ENCODE measurements around the gene AGBL4. TPM values are rescaled to one million over a fixed set of nuclear protein-coding genes. Genes with fewer than 3 reads are reported as not detected.

The AGBL4 gene
- total RNA-seq, 2 donors from 2014 or later: not detected

DNA sequence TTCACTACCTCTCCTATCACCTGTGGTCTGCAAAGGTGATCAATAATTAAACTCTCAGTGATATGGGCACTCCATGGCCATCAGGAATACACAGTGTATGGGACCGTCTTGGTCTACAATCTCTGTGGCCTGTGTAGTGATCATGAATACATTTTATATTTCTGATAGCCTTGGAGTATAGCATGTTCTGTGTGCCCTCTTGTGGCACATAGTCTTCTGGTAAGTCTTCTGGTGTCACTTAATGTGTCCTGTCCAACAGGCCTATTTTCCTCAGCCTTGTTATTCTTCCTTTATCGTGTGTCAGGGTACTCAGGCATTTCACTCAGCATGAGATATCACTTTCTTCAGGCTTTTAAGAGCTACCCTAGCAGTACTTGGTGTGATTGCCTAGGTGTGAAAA lies 393.6 kb downstream of the AGBL4 start:
- no peaks in the 10 kb centered on the region for H3K36me3 ChIP-seq
- no peaks in the 10 kb centered on the region for H3K27me3 ChIP-seq (replicated peaks; ENCODE audit: insufficient read depth)
- H3K9me3 ChIP-seq: no peaks in the 10 kb centered on the region
- no peak for DNase-seq (ENCODE audit: low spot score)
- no peak for TF ChIP-seq CTCF (IDR thresholded peaks at IDR 0.05)
- ATAC-seq (ENCODE audit: insufficient number of reproducible peaks, low FRiP score, low read depth): no peak
- no peak overlapping the region for H3K4me3 ChIP-seq
- H3K27ac ChIP-seq: no peak overlapping the region
- no peaks in the 10 kb centered on the region for H3K4me1 ChIP-seq (ENCODE audit: control insufficient read depth in 1 of 2, low read depth in 2 of 2)

DNA sequence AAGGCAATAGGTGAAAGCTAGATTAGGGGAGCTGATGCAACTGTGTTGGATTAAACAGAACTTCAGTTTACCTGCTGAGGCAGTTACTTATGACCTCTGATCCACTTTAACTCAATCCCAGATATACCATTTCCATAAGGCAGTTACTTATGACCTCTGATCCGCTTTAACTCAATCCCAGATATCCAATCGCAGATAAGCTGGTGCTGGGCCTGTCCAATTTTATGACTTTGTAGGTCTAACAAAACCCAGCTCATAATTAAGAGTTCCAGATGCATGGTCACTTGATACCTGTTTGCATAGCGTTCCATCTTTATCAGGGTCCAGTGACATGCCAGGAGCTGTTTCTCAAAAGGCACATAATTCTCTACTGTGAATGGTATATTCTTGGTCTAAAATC lies 396.0 kb downstream of the AGBL4 start:
- Histone ChIP-seq H3K4me1 (ENCODE audit: control insufficient read depth in 1 of 2, low read depth in 2 of 2) (no peaks in the 10 kb centered on the region), H3K27me3 (replicated peaks; ENCODE audit: insufficient read depth) (no peaks in the 10 kb centered on the region), H3K9me3 (no peaks in the 10 kb centered on the region), H3K27ac (no peak overlapping the region), H3K4me3 (no peak overlapping the region), H3K36me3 (no peaks in the 10 kb centered on the region)
- no peak for DNase-seq (ENCODE audit: low spot score)
- TF ChIP-seq CTCF (IDR thresholded peaks at IDR 0.05): no peak
- ATAC-seq (ENCODE audit: insufficient number of reproducible peaks, low FRiP score, low read depth): no peak

GRCh38 chr1:49626472-49626871 lies 397.3 kb downstream of the AGBL4 start:
- DNase-seq (ENCODE audit: low spot score): no peak
- no peak for TF ChIP-seq CTCF (IDR thresholded peaks at IDR 0.05)
- H3K9me3 ChIP-seq: no peaks in the 10 kb centered on the region
- H3K27me3 ChIP-seq (replicated peaks; ENCODE audit: insufficient read depth): no peaks in the 10 kb centered on the region
- no peaks in the 10 kb centered on the region for H3K4me1 ChIP-seq (ENCODE audit: control insufficient read depth in 1 of 2, low read depth in 2 of 2)
- H3K4me3 ChIP-seq: no peak overlapping the region
- no peak for ATAC-seq (ENCODE audit: insufficient number of reproducible peaks, low FRiP score, low read depth)
- H3K27ac ChIP-seq: no peak overlapping the region
- H3K36me3 ChIP-seq: no peaks in the 10 kb centered on the region

DNA sequence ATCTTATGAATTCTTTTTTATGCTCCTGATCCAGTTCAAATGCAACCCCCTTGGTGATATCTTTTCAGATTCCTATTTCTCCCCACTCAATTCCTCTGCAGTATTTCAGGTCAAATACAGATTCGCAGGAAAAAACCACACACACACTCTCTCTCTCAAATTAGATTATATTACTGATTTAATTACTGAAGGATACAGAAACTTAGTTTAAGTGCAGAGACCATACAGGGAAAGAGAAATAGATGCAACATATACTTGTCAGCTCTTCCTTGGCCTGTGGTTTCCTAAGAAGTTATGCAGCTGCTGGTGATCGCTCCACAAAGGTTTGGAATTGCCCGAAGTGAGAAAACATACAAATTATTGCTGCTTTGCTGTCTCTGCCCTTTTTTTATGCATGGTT lies 400.9 kb downstream of the AGBL4 start:
- Histone ChIP-seq H3K36me3 (no peaks in the 10 kb centered on the region), H3K4me1 (ENCODE audit: control insufficient read depth in 1 of 2, low read depth in 2 of 2) (no peaks in the 10 kb centered on the region), H3K9me3 (no peaks in the 10 kb centered on the region), H3K27ac (no peak overlapping the region), H3K27me3 (replicated peaks; ENCODE audit: insufficient read depth) (no peaks in the 10 kb centered on the region), H3K4me3 (no peak overlapping the region)
- DNase-seq (ENCODE audit: low spot score): no peak
- ATAC-seq (ENCODE audit: insufficient number of reproducible peaks, low FRiP score, low read depth): no peak
- no peak for TF ChIP-seq CTCF (IDR thresholded peaks at IDR 0.05)

DNA sequence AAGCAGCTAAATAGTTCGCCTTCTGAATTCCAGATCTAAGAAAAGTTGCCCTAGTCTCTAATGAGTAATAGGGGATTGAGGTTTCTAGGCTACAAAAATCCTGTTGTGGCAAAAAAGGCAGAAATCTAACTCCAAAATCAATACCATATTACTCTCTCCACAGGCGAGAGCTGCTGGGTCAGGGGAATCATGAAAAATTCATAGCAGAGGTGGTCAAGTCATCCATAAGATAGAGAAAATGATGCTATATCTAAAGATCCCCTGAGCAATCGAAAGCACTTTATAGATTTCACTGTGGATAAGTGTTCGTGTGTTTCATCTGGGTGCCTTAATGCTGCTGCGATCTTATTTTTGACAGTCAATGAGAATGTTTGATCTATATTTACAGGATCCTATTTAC lies 417.7 kb downstream of the AGBL4 start:
- TF ChIP-seq CTCF (IDR thresholded peaks at IDR 0.05): no peak
- no peak overlapping the region for H3K4me3 ChIP-seq
- ATAC-seq (ENCODE audit: insufficient number of reproducible peaks, low FRiP score, low read depth) (no peak), DNase-seq (ENCODE audit: low spot score) (no peak)
- H3K27ac ChIP-seq: no peak overlapping the region
- H3K4me1 ChIP-seq (ENCODE audit: control insufficient read depth in 1 of 2, low read depth in 2 of 2): no peaks in the 10 kb centered on the region
- no peaks in the 10 kb centered on the region for H3K9me3 ChIP-seq
- H3K36me3 ChIP-seq: no peaks in the 10 kb centered on the region
- H3K27me3 ChIP-seq (replicated peaks; ENCODE audit: insufficient read depth): no peaks in the 10 kb centered on the region
